AG09319 (cell line): ENCODE measurements around the gene CHCHD5.

ENCODE experiments used
- DNase-seq: peaks from one replicate; pipeline ENCODE4 v3.0.0-alpha.2; 2010; ENCODE audit warnings: low read depth; ENCODE audit errors: extremely low read depth
- TF ChIP-seq, protein P1 (sequence below): IDR thresholded peaks from 2 replicates; pipeline ENCODE4 v1.5.1; 2011; ENCODE audit warnings: low read depth, mild to moderate bottlenecking, inconsistent platforms, low read length, moderate library complexity

Gene CHCHD5

DNA sequence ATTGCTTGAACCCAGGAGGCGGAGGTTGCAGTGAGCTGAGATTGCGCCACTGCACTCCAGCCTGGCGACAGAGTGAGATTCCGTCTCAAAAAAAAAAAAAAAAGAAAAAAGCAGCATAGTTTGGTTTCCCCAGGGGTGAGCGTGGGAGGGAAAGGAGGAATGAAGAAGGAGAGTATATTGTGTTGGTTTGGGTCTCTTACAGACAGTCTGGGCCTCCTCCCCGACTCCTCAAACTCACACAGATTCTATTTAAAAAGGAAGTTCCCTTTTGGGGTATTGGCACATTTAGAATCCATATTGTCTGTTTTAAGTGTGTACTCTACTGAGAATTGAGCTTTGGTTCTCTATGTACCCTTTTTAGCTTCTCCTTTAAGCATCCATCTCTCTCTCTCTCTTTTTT lies 34.0 kb downstream of the CHCHD5 start:
- DNase-seq: no peak
- TF ChIP-seq, protein P1, sequence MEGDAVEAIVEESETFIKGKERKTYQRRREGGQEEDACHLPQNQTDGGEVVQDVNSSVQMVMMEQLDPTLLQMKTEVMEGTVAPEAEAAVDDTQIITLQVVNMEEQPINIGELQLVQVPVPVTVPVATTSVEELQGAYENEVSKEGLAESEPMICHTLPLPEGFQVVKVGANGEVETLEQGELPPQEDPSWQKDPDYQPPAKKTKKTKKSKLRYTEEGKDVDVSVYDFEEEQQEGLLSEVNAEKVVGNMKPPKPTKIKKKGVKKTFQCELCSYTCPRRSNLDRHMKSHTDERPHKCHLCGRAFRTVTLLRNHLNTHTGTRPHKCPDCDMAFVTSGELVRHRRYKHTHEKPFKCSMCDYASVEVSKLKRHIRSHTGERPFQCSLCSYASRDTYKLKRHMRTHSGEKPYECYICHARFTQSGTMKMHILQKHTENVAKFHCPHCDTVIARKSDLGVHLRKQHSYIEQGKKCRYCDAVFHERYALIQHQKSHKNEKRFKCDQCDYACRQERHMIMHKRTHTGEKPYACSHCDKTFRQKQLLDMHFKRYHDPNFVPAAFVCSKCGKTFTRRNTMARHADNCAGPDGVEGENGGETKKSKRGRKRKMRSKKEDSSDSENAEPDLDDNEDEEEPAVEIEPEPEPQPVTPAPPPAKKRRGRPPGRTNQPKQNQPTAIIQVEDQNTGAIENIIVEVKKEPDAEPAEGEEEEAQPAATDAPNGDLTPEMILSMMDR: no peak

DNA sequence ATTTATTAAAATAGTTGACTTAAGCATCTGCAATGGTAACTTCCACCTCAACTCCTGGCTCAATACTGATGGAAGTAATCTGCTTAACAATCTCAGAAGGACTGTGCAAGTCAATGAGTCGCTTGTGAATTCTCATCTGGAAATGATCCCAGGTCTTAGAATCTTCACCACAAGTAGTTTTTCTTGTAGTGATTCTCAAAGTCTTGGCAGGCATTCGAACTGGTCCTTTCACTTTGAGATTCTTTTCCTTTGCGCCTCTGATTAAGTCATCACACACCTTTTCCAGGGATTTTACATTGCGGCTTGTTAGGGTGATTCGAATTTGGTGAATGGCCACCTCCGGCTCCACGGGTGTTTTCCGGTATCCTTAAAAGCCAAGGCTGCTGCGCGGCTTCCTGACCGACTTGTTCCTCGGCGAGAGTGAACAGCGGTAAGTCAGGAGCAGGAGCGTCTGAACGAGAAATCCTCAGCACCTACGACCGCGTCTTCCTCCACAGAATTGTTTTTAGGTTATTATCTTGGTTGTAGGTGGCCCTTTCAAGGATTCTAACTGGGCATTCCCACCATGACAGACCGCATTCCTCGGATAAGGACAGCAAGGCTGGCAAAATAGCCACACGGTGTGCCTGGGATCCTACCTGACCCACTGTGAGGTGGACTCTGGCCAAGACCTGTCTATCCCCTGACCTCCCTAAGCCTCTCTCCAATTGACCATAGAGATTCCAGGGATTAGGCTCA lies 37.5 kb downstream of the CHCHD5 start:
- TF ChIP-seq, protein P1: no peak
- no peak for DNase-seq

- TF ChIP-seq, protein P1: no peak
- DNase-seq: peak; percentile 73
Measured at GRCh38 chr2:112622528-112622849, 38.1 kb downstream of the CHCHD5 start.

GRCh38 chr2:112623913-112624777 lies 39.7 kb downstream of the CHCHD5 start:
- TF ChIP-seq, protein P1: no peak
- DNase-seq: no peak

GRCh38 chr2:112625474-112626114 lies 41.2 kb downstream of the CHCHD5 start:
- DNase-seq: no peak
- TF ChIP-seq, protein P1: no peak

- TF ChIP-seq, protein P1: peak; percentile 94
- no peak for DNase-seq
Measured at GRCh38 chr2:112626604-112627059, 42.2 kb downstream of the CHCHD5 start.
